ENCODE results near the gene LRWD1. TPM values are rescaled to one million over a fixed set of nuclear protein-coding genes. Genes with fewer than 3 reads are reported as not detected.

LRWD1 gene
- total RNA-seq, 6 donors from 2014 or later: 13.2 to 33.8 (median 31.6) TPM

- H3K9me3 ChIP-seq: no peaks in the 10 kb centered on the region
- ATAC-seq (ENCODE audit: low FRiP score in 2 of 2): no peak
- no peak overlapping the region for H3K4me3 ChIP-seq
- H3K27ac ChIP-seq: peak overlapping the region in 1 of 4 donors; percentile 44
- no peak for DNase-seq
- TF ChIP-seq EP300 (IDR thresholded peaks at IDR 0.05) (no peak), CTCF (IDR thresholded peaks at IDR 0.05) (no peak), POLR2A (IDR thresholded peaks at IDR 0.05) (no peak), POLR2AphosphoS5 (IDR thresholded peaks at IDR 0.05) (no peak)
- H3K36me3 ChIP-seq: peaks cover 0 to 53% (median 23%) of the 10 kb centered on the region in 4 donors
- H3K4me1 ChIP-seq: peaks cover 0 to 8% (median 5%) of the 10 kb centered on the region in 4 donors
- 93% methylated on average over 10 of the region's 10 CpGs for WGBS, 2 donors
- no peaks in the 10 kb centered on the region for H3K27me3 ChIP-seq
These were observed 43.0 kb upstream of the LRWD1 start for GRCh38 chr7:102421706-102422240.

- Histone ChIP-seq H3K27ac (peak overlapping the region in 3 of 4 donors; percentile 39 to 90 (median 83)), H3K4me3 (no peak overlapping the region), H3K4me1 (peaks cover 0 to 16% (median 7%) of the 10 kb centered on the region in 4 donors), H3K27me3 (no peaks in the 10 kb centered on the region), H3K36me3 (peaks cover 0 to 46% (median 20%) of the 10 kb centered on the region in 4 donors), H3K9me3 (no peaks in the 10 kb centered on the region)
- 73 to 75% methylated on average over 2 to 12 of the region's 12 CpGs for WGBS, 2 donors
- no peak for ATAC-seq (ENCODE audit: low FRiP score in 2 of 2)
- no peak for TF ChIP-seq CTCF (IDR thresholded peaks at IDR 0.05)
- no peak for TF ChIP-seq POLR2A (IDR thresholded peaks at IDR 0.05)
- TF ChIP-seq POLR2AphosphoS5 (IDR thresholded peaks at IDR 0.05): no peak
- TF ChIP-seq EP300 (IDR thresholded peaks at IDR 0.05): no peak
- DNase-seq: peak in 1 of 2 donors; percentile 62
These were observed 40.6 kb upstream of the LRWD1 start for GRCh38 chr7:102424129-102424551.

- peaks cover 0 to 16% (median 7%) of the 10 kb centered on the region in 4 donors for H3K4me1 ChIP-seq
- no peaks in the 10 kb centered on the region for H3K27me3 ChIP-seq
- 74 to 78% methylated on average over 11 to 13 of the region's 13 CpGs for WGBS, 2 donors
- TF ChIP-seq POLR2AphosphoS5 (IDR thresholded peaks at IDR 0.05) (no peak), EP300 (IDR thresholded peaks at IDR 0.05) (no peak), POLR2A (IDR thresholded peaks at IDR 0.05) (no peak), CTCF (IDR thresholded peaks at IDR 0.05) (no peak)
- no peaks in the 10 kb centered on the region for H3K9me3 ChIP-seq
- ATAC-seq (ENCODE audit: low FRiP score in 2 of 2) (peak in 1 of 2 donors; percentile 36), DNase-seq (peak in 1 of 2 donors; percentile 62)
- H3K4me3 ChIP-seq: no peak overlapping the region
- H3K27ac ChIP-seq: peak overlapping the region; percentile 83 to 90 (median 88)
- H3K36me3 ChIP-seq: peaks cover 0 to 46% (median 18%) of the 10 kb centered on the region in 4 donors
These were observed 40.0 kb upstream of the LRWD1 start for GRCh38 chr7:102424787-102425218.

GRCh38 chr7:102425639-102426267 lies 39.0 kb upstream of the LRWD1 start:
- peak; percentile 74 for ATAC-seq (ENCODE audit: low FRiP score in 2 of 2)
- peaks cover 0 to 43% (median 18%) of the 10 kb centered on the region in 4 donors for H3K36me3 ChIP-seq
- no peaks in the 10 kb centered on the region for H3K9me3 ChIP-seq
- WGBS, 2 donors: 50 to 63% methylated on average over 9 to 25 of the region's 25 CpGs
- DNase-seq: peak; percentile 82 to 84
- H3K4me3 ChIP-seq: peak overlapping the region in 2 of 4 donors; percentile 15 to 22
- TF ChIP-seq CTCF (IDR thresholded peaks at IDR 0.05) (no peak), POLR2A (IDR thresholded peaks at IDR 0.05) (peak in 1 of 4 donors; percentile 75), EP300 (IDR thresholded peaks at IDR 0.05) (no peak), POLR2AphosphoS5 (IDR thresholded peaks at IDR 0.05) (peak; percentile 36 to 43)
- peak overlapping the region; percentile 83 to 90 (median 88) for H3K27ac ChIP-seq
- peaks cover 3 to 26% (median 7%) of the 10 kb centered on the region in 4 donors for H3K4me1 ChIP-seq
- no peaks in the 10 kb centered on the region for H3K27me3 ChIP-seq
